ENCODE results near the gene SLC15A4. TPM values are rescaled to one million over a fixed set of nuclear protein-coding genes. Genes with fewer than 3 reads are reported as not detected.

SLC15A4 gene
- polyA plus RNA-seq, 3 donors: 5.4 to 46.6 (median 14.8) TPM

GRCh38 chr12:128819293-128820144 lies 4.2 kb downstream of the SLC15A4 start:
- Mint-ChIP-seq H3K27ac (peak overlapping the region; percentile 72 to 95 (median 94)), H3K4me3 (no peak overlapping the region)

More at GRCh38 chr12:128819293-128820144, 4.2 kb downstream of the SLC15A4 start:
- no peak for DNase-seq
- no peak for TF ChIP-seq CTCF (IDR thresholded peaks at IDR 0.05)
- peaks cover 73 to 85% of the 10 kb centered on the region in 2 donors for H3K4me1 ChIP-seq (ENCODE audit: control insufficient read depth in 1 of 2, insufficient read depth in 2 of 2, low read length in 2 of 2)
- WGBS (ENCODE audit: insufficient coverage): 92% methylated on average over 15 of the region's 16 CpGs
- peaks cover 68% of the 10 kb centered on the region for H3K4me1 Mint-ChIP-seq
- H3K36me3 Mint-ChIP-seq: peaks cover 27 to 40% of the 10 kb centered on the region in 2 donors
- no peak overlapping the region for H3K4me3 ChIP-seq (replicated peaks in 1 of 3; ENCODE audit: low read depth in 2 of 3, low read length in 3 of 3)
- no peak overlapping the region for H2AFZ ChIP-seq (ENCODE audit: insufficient read depth, low read depth, low read length, poor library complexity, severe bottlenecking)
- no peaks in the 10 kb centered on the region for H3K27me3 ChIP-seq (ENCODE audit: control insufficient read depth in 2 of 2, insufficient read depth in 2 of 2, low read length in 2 of 2)
- H3K79me2 ChIP-seq (ENCODE audit: insufficient read depth, low read length): peaks cover 97% of the 10 kb centered on the region
- peaks cover 54% of the 10 kb centered on the region for H4K20me1 ChIP-seq (ENCODE audit: insufficient read depth, low read length)
- no peaks in the 10 kb centered on the region for H3K9me3 ChIP-seq (replicated peaks in 1 of 2; ENCODE audit: control insufficient read depth in 1 of 2, insufficient read depth in 1 of 2, low read length in 2 of 2)
- no peaks in the 10 kb centered on the region for H3K9me3 Mint-ChIP-seq
- no peak overlapping the region for H3K4me2 ChIP-seq (replicated peaks; ENCODE audit: extremely low read depth, low read length, poor library complexity, severe bottlenecking)
- no peaks in the 10 kb centered on the region for H3K27me3 Mint-ChIP-seq (ENCODE audit: low read depth in 3 of 3)
- H3K9ac ChIP-seq (ENCODE audit: insufficient read depth, low read length, poor library complexity, severe bottlenecking): no peak overlapping the region
- peaks cover 3 to 13% of the 10 kb centered on the region in 2 donors for H3K36me3 ChIP-seq (replicated peaks in 1 of 2; ENCODE audit: control insufficient read depth in 1 of 2, insufficient read depth in 2 of 2, low read length in 2 of 2)
- H3K27ac ChIP-seq (ENCODE audit: low read depth in 1 of 2, low read length in 2 of 2): peak overlapping the region; percentile 54 to 91
- intact Hi-C loops (cut with micrococcal nuclease): loop anchor here (5.0 kb wide), 4 partner anchors 33 to 47 kb away; partner anchors contain the start of gene GLT1D1 (in 1 of the 2)

Measured in CD14-positive monocyte (primary cell).